ENCODE data around the gene GRK4. TPM values are rescaled to one million over a fixed set of nuclear protein-coding genes. Genes with fewer than 3 reads are reported as not detected.
"Not testable (repeated sequence)": the region's sequence is repeated elsewhere in the genome, so short reads cannot be mapped to it uniquely, and the experiment has no call there.

GRK4 gene
- total RNA-seq, 1 donor from 2014 or later: 10.5 TPM

DNA sequence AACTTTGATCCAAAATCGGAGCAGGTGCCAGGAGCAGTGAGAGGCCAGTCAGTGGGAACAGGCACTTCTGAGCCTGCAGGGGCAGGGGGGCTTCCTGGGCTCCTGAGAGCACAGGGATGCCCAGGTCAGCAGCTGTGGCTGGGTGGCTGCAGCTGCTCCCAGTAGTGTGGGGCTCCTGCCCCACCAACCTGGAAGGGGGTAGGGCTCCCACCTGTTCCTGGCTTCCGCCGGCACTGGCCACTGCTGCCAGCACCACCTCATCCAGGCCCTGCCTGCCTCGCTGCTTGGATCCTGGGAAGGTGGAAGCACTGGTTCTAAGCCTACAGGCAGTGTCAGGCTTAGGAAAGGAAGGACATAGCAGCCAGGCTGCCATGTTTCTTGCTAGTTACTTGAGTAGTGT, 18.6 kb downstream of the GRK4 start:
- TF ChIP-seq CTCF (IDR thresholded peaks at IDR 0.05): no peak
- DNase-seq (ENCODE audit: extremely low spot score, unreplicated experiment): no peak
- Mint-ChIP-seq H3K36me3 (ENCODE audit: unreplicated experiment) (no peaks in the 10 kb centered on the region), H3K4me3 (ENCODE audit: unreplicated experiment) (no peak overlapping the region), H3K27me3 (ENCODE audit: unreplicated experiment) (peaks cover 17% of the 10 kb centered on the region), H3K27ac (ENCODE audit: unreplicated experiment) (no peak overlapping the region), H3K9me3 (ENCODE audit: unreplicated experiment) (no peaks in the 10 kb centered on the region), H3K4me1 (ENCODE audit: unreplicated experiment) (peaks cover 2% of the 10 kb centered on the region)

- H3K36me3 Mint-ChIP-seq (ENCODE audit: unreplicated experiment); H3K4me3 Mint-ChIP-seq (ENCODE audit: unreplicated experiment); H3K4me1 Mint-ChIP-seq (ENCODE audit: unreplicated experiment); H3K9me3 Mint-ChIP-seq (ENCODE audit: unreplicated experiment); DNase-seq (ENCODE audit: extremely low spot score, unreplicated experiment); H3K27ac Mint-ChIP-seq (ENCODE audit: unreplicated experiment): not testable (repeated sequence)
- H3K27me3 Mint-ChIP-seq (ENCODE audit: unreplicated experiment): peaks cover 21% of the 10 kb centered on the region
These were observed 20.3 kb downstream of the GRK4 start for GRCh38 chr4:2983715-2984114.

- Mint-ChIP-seq H3K27me3 (ENCODE audit: unreplicated experiment) (peaks cover 4% of the 10 kb centered on the region), H3K4me1 (ENCODE audit: unreplicated experiment) (no peaks in the 10 kb centered on the region), H3K36me3 (ENCODE audit: unreplicated experiment) (no peaks in the 10 kb centered on the region)
These were observed 27.9 kb downstream of the GRK4 start for GRCh38 chr4:2991243-2991642.

GRCh38 chr4:2994917-2995316, 31.5 kb downstream of the GRK4 start:
- no peak for TF ChIP-seq CTCF (IDR thresholded peaks at IDR 0.05)

More at GRCh38 chr4:2991243-2991642, 27.9 kb downstream of the GRK4 start:
- DNase-seq (ENCODE audit: extremely low spot score, unreplicated experiment): no peak
- no peak for TF ChIP-seq CTCF (IDR thresholded peaks at IDR 0.05)
- no peak overlapping the region for H3K27ac Mint-ChIP-seq (ENCODE audit: unreplicated experiment)
- no peak overlapping the region for H3K4me3 Mint-ChIP-seq (ENCODE audit: unreplicated experiment)
- no peaks in the 10 kb centered on the region for H3K9me3 Mint-ChIP-seq (ENCODE audit: unreplicated experiment)

DNA sequence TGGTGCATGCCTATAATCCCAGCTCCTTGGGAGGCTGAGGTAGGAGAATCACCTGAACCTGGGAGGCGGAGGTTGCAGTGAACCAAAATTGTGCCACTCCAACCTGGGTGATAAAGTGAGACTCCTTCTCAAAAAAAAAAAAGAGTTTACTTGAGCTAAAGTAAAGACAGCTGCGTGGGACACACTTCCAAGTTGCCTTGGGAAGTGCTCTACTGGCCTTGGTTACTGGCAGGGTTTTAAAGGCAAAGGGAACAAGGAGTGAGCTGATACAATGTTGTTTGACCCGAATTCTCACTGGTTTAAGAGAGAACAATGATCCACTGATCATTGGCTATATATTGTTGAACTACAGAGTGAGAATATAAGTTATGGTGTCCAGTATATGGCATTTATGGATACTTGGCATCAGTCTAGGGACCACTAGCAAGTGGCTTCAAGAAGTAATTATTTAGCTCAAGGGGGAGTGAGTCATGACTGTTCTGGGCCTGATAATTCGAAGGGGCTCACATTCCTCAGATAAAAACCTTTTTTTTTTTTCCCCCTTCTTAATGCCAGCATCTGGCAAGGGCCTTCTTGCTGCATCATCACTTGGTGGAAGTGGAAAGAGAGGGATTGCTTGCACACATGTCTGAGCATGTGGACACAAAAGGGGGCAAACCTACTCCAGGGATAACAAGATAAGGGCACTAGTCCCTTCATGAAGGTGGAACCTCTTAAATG, 32.3 kb downstream of the GRK4 start:
- TF ChIP-seq CTCF (IDR thresholded peaks at IDR 0.05): no peak
- Mint-ChIP-seq H3K27ac (ENCODE audit: unreplicated experiment) (no peak overlapping the region), H3K9me3 (ENCODE audit: unreplicated experiment) (no peaks in the 10 kb centered on the region), H3K4me3 (ENCODE audit: unreplicated experiment) (no peak overlapping the region), H3K4me1 (ENCODE audit: unreplicated experiment) (no peaks in the 10 kb centered on the region), H3K36me3 (ENCODE audit: unreplicated experiment) (peaks cover 3% of the 10 kb centered on the region), H3K27me3 (ENCODE audit: unreplicated experiment) (peaks cover 14% of the 10 kb centered on the region)
- no peak for DNase-seq (ENCODE audit: extremely low spot score, unreplicated experiment)

More at GRCh38 chr4:2994917-2995316, 31.5 kb downstream of the GRK4 start:
- Mint-ChIP-seq H3K27ac (ENCODE audit: unreplicated experiment) (no peak overlapping the region), H3K4me1 (ENCODE audit: unreplicated experiment) (no peaks in the 10 kb centered on the region), H3K4me3 (ENCODE audit: unreplicated experiment) (no peak overlapping the region), H3K36me3 (ENCODE audit: unreplicated experiment) (peaks cover 3% of the 10 kb centered on the region), H3K9me3 (ENCODE audit: unreplicated experiment) (no peaks in the 10 kb centered on the region), H3K27me3 (ENCODE audit: unreplicated experiment) (peaks cover 13% of the 10 kb centered on the region)
- DNase-seq (ENCODE audit: extremely low spot score, unreplicated experiment): no peak

All from osteocyte (in vitro differentiated cells).